HCT116 (cell line): ENCODE measurements around the gene WWOX. TPM values are rescaled to one million over a fixed set of nuclear protein-coding genes. Genes with fewer than 3 reads are reported as not detected.

Source experiments
- ATAC-seq: fragments of 200-7000 bp; cut with Tn5 transposase; 2 replicates; pipeline ENCODE4 v1.9.1; 2020; ENCODE audit warnings: mild to moderate bottlenecking, moderate library complexity
- BruUV-seq: library from RNA; stranded (reverse); fragments of 400-500 nt; replicated peaks from 2 replicates; lab custom pipeline; 2021; lab: Mats Ljungman, UMichigan
- CTCF ChIA-PET: fragments of 300-600 bp; sonication (Branson Sonifier 250); formaldehyde crosslinking; loops from one replicate; lab custom pipeline; 2021; ENCODE audit warnings: antibody characterized with exemption; lab: Charles Lee
- POLR2A ChIA-PET: fragments of 300-600, 350-600 bp; sonication (Branson Sonifier 250); formaldehyde crosslinking; loops from one replicate; lab custom pipeline; 2021; ENCODE audit warnings: antibody characterized with exemption; lab: Charles Lee
- RAD21 ChIA-PET, 2 experiments: fragments of 300-600 bp; sonication (Branson Sonifier 250); formaldehyde crosslinking; loops; one replicate each; lab custom pipeline; 2023; ENCODE audit warnings: low total read pairs in 2 of 2; ENCODE audit not compliant: uncharacterized antibody in 2 of 2, unreplicated experiment in 2 of 2, low non-redundant PET in 1 of 2; lab: Charles Lee
- DNase-seq: peaks from one replicate; pipeline ENCODE4 v3.0.0-alpha.2; 2010; ENCODE audit warnings: low read depth, low spot score
- H2AFZ ChIP-seq: fragments of 200-600 bp; shearing (Covaris generic), sonication (generic); 2 replicates; pipeline ENCODE4 v1.6.1; 2017; ENCODE audit warnings: low read depth, mixed run types, mixed read lengths, antibody characterized with exemption, low read length; ENCODE audit not compliant: poor library complexity, severe bottlenecking
- H3K27ac ChIP-seq: 2 replicates; pipeline ENCODE4 v1.5.1; 2012; ENCODE audit warnings: low read depth, low read length
- H3K27me3 ChIP-seq: fragments of 200-600 bp; sonication (generic); 2 replicates; pipeline ENCODE4 v1.6.1; 2016; ENCODE audit warnings: mixed run types, low read length, mixed read lengths; ENCODE audit not compliant: insufficient read depth
- H3K36me3 ChIP-seq, 2 experiments: fragments of 200-500 bp in 1 of 2; fragments of 200-600 bp in 1 of 2; sonication (Bioruptor generic) in 1 of 2; sonication (generic) in 1 of 2; 2 replicates each; pipeline versions ENCODE4 v1.5.1 to v1.6.1; 2014 to 2016; ENCODE audit warnings: low read length in 2 of 2, inconsistent platforms in 1 of 2, mixed read lengths in 1 of 2, mixed run types in 1 of 2; ENCODE audit not compliant: insufficient read depth in 2 of 2, control insufficient read depth in 1 of 2
- H3K4me1 ChIP-seq, 2 experiments: fragments of 200-600 bp in 1 of 2; sonication (generic) in 1 of 2; 2 replicates each; pipeline versions ENCODE4 v1.5.1 to v1.6.1; 2012 to 2017; ENCODE audit warnings: low read length in 2 of 2, inconsistent platforms in 1 of 2, mild to moderate bottlenecking in 1 of 2, mixed read lengths in 1 of 2, mixed run types in 1 of 2, moderate library complexity in 1 of 2; ENCODE audit not compliant: insufficient read depth in 2 of 2, control insufficient read depth in 1 of 2
- H3K4me2 ChIP-seq: fragments of 200-600 bp; sonication (generic); 2 replicates; pipeline ENCODE4 v1.6.1; 2017; ENCODE audit warnings: mixed run types, low read length, mixed read lengths
- H3K4me3 ChIP-seq, 2 experiments: fragments of 200-600 bp in 1 of 2; sonication (generic) in 1 of 2; replicated peaks in 1 of 2; 2 replicates each; pipeline ENCODE4 v1.5.1; 2011 to 2016; ENCODE audit warnings: low read length in 2 of 2, control low read depth in 1 of 2, low read depth in 1 of 2, mild to moderate bottlenecking in 1 of 2, mixed read lengths in 1 of 2, mixed run types in 1 of 2
- H3K79me2 ChIP-seq: fragments of 200-600 bp; sonication (generic); 2 replicates; pipeline ENCODE4 v1.6.1; 2017; ENCODE audit warnings: mild to moderate bottlenecking, mixed run types, low read length, moderate library complexity, mixed read lengths; ENCODE audit not compliant: insufficient read depth
- H3K9ac ChIP-seq: fragments of 200-600 bp; sonication (generic); 2 replicates; pipeline ENCODE4 v1.6.1; 2016; ENCODE audit warnings: low read length, mixed read lengths
- H3K9me2 ChIP-seq: fragments of 200-600 bp; sonication (generic), shearing (Covaris generic); 2 replicates; pipeline ENCODE4 v1.6.1; 2017; ENCODE audit warnings: mixed run types, mild to moderate bottlenecking, moderate library complexity; ENCODE audit not compliant: insufficient read depth
- H3K9me3 ChIP-seq, 2 experiments: fragments of 200-500 bp in 1 of 2; fragments of 200-600 bp in 1 of 2; sonication (Bioruptor generic) in 1 of 2; sonication (generic) in 1 of 2; 2 replicates each; pipeline ENCODE4 v1.6.1; 2014 to 2017; ENCODE audit warnings: low read length in 2 of 2, mixed read lengths in 2 of 2, inconsistent platforms in 1 of 2, low read depth in 1 of 2, mild to moderate bottlenecking in 1 of 2, mixed run types in 1 of 2, moderate library complexity in 1 of 2; ENCODE audit not compliant: control insufficient read depth in 1 of 2, insufficient read depth in 1 of 2
- H4K20me1 ChIP-seq: fragments of 200-600 bp; sonication (generic), shearing (Covaris generic); 2 replicates; pipeline ENCODE4 v1.6.1; 2017; ENCODE audit warnings: mixed run types, mild to moderate bottlenecking, moderate library complexity; ENCODE audit not compliant: insufficient read depth
- ATF3 ChIP-seq: IDR thresholded peaks from 2 replicates; pipeline ENCODE4 v1.6.1; 2012
- CTCF ChIP-seq, 3 experiments: fragments of 200-600 bp in 1 of 3; sonication (generic) in 1 of 3; IDR thresholded peaks in 2 of 3; conservative IDR thresholded peaks in 1 of 3; 2 replicates each; pipeline ENCODE4 v1.5.1; 2012 to 2017; ENCODE audit warnings: low read depth in 2 of 3, low read length in 2 of 3, antibody characterized with exemption in 1 of 3, borderline replicate concordance in 1 of 3, control low read depth in 1 of 3, mild to moderate bottlenecking in 1 of 3, mixed read lengths in 1 of 3, mixed run types in 1 of 3, moderate library complexity in 1 of 3; ENCODE audit not compliant: insufficient read depth in 1 of 3
- EGR1 ChIP-seq: IDR thresholded peaks from 2 replicates; pipeline ENCODE4 v1.6.1; 2012; ENCODE audit warnings: low read depth
- FOSL1 ChIP-seq: IDR thresholded peaks from 2 replicates; pipeline ENCODE4 v1.6.1; 2012; ENCODE audit warnings: low read depth
- MAX ChIP-seq: IDR thresholded peaks from 2 replicates; pipeline ENCODE4 v1.6.1; 2012
- POLR2A ChIP-seq: IDR thresholded peaks from 2 replicates; pipeline ENCODE4 v1.7.0; 2011; ENCODE audit warnings: borderline replicate concordance; ENCODE audit not compliant: insufficient read depth, insufficient read length; ENCODE audit errors: extremely low read depth
- POLR2AphosphoS5 ChIP-seq: IDR thresholded peaks from 2 replicates; pipeline ENCODE4 v1.6.1; 2011; ENCODE audit warnings: mild to moderate bottlenecking, low read depth, low read length, moderate library complexity
- RAD21 ChIP-seq: IDR thresholded peaks from 2 replicates; pipeline ENCODE4 v1.6.1; 2012; ENCODE audit warnings: low read depth, mild to moderate bottlenecking
- REST ChIP-seq: IDR thresholded peaks from 2 replicates; pipeline ENCODE4 v1.6.1; 2012; ENCODE audit warnings: low read depth
- SIN3A ChIP-seq: IDR thresholded peaks from 2 replicates; pipeline ENCODE4 v1.6.1; 2012; ENCODE audit warnings: low read depth
- TCF7L2 ChIP-seq: IDR thresholded peaks from 2 replicates; pipeline ENCODE4 v1.7.0; 2011; ENCODE audit warnings: borderline replicate concordance, inconsistent platforms; ENCODE audit not compliant: insufficient read depth, insufficient read length; ENCODE audit errors: extremely low read depth
- ZBTB33 ChIP-seq: IDR thresholded peaks from 2 replicates; pipeline ENCODE4 v1.6.1; 2011; ENCODE audit warnings: mild to moderate bottlenecking, low read length, moderate library complexity; ENCODE audit not compliant: insufficient replicate concordance; ENCODE audit errors: extremely low read depth
- ZFX ChIP-seq: fragments of 450-650 bp; IDR thresholded peaks from 2 replicates; pipeline ENCODE4 v1.6.1; 2017
- intact Hi-C: fragments of 100-400 bp; cut with micrococcal nuclease; formaldehyde crosslinking; loops from 2 replicates; pipeline ENCODE4 v1.10.0; 2022
- total RNA-seq: library from RNA; stranded (reverse); gene quantifications from one replicate; pipeline ENCODE4 v1.2.1, GENCODE V29; 2021; ENCODE audit not compliant: unreplicated experiment

Gene WWOX
- total RNA-seq, 1 experiment from 2014 or later = 13.7 TPM

- TF ChIP-seq ZBTB33 (no peak), FOSL1 (no peak), ZFX (no peak), MAX (no peak), CTCF (IDR thresholded peaks at IDR 0.05 in 2 of 3, conservative IDR thresholded peaks at IDR 0.05 in 1 of 3; ENCODE audit: borderline replicate concordance in 1 of 3, insufficient read depth in 1 of 3, low read depth in 2 of 3, low read length in 2 of 3) (no peak), SIN3A (no peak)
Measured at GRCh38 chr16:78805556-78805955, 706.1 kb downstream of the WWOX start (continued).

GRCh38 chr16:78811247-78811646, 711.8 kb downstream of the WWOX start:
- H4K20me1 ChIP-seq = no peaks in the 10 kb centered on the region
- H3K79me2 ChIP-seq = no peaks in the 10 kb centered on the region
- no peak overlapping the region for H2AFZ ChIP-seq
- intact Hi-C loops = no loop called here
- RAD21 ChIA-PET = no interaction called here
- no peak overlapping the region for H3K4me2 ChIP-seq
- no peaks in the 10 kb centered on the region for H3K27me3 ChIP-seq
- no peaks in the 10 kb centered on the region for H3K36me3 ChIP-seq
- CTCF ChIA-PET = no interaction called here
- TF ChIP-seq TCF7L2 (no peak), POLR2A (no peak), ATF3 (no peak), FOSL1 (no peak), RAD21 (no peak), CTCF (IDR thresholded peaks at IDR 0.05 in 2 of 3, conservative IDR thresholded peaks at IDR 0.05 in 1 of 3; ENCODE audit: borderline replicate concordance in 1 of 3, insufficient read depth in 1 of 3, low read depth in 2 of 3, low read length in 2 of 3) (no peak), SIN3A (no peak), REST (no peak), POLR2AphosphoS5 (no peak), EGR1 (no peak)
- no TSS peak for BruUV-seq
- no peaks in the 10 kb centered on the region; a peak in 2 of 4 replicates for H3K9me3 ChIP-seq
- POLR2A ChIA-PET = no interaction called here
- no peak overlapping the region for H3K9ac ChIP-seq
- H3K9me2 ChIP-seq = no peaks in the 10 kb centered on the region
- no peak overlapping the region for H3K4me3 ChIP-seq
- no peak overlapping the region for H3K27ac ChIP-seq
- no peaks in the 10 kb centered on the region for H3K4me1 ChIP-seq
- DNase-seq (no peak), ATAC-seq (no peak)
